Activated CD4-positive, alpha-beta T cell treated with anti-CD3 and anti-CD28 coated beads for 48 hours (primary cell): ENCODE measurements around the gene PDLIM4.

ENCODE experiments used
- DNase-seq: peaks from one replicate; pipeline ENCODE4 v3.0.0-alpha.2; 2020

Gene PDLIM4

GRCh38 chr5:132257131-132258101 is at the start of gene PDLIM4:
TSS of gene PDLIM4 (plus strand) at chr5:132257696. CDS start at chr5:132257735, 39 bp downstream.
- DNase-seq = no peak

DNA sequence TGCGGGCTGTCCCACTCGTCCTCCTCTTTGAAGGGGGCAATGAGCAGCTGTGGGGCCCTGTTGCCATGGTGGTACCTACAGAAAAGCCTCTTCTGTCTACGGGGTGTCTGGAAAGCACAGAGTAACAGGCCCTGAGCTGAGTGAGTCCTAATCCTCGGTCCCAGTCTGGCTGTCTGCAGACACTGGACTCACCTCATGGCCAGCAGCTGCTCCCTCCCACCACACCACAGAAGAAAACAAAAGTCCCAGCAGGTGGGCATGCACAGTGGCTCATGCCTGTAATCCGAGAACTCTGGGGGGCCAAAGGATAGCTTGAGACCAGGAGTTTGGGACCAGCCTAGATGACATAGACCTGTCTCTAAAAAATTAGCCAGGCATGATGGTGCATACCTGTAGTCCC is 49.7 kb upstream of the PDLIM4 start:
- DNase-seq = no peak

GRCh38 chr5:132209131-132209530 is 48.4 kb upstream of the PDLIM4 start:
- DNase-seq = no peak

DNA sequence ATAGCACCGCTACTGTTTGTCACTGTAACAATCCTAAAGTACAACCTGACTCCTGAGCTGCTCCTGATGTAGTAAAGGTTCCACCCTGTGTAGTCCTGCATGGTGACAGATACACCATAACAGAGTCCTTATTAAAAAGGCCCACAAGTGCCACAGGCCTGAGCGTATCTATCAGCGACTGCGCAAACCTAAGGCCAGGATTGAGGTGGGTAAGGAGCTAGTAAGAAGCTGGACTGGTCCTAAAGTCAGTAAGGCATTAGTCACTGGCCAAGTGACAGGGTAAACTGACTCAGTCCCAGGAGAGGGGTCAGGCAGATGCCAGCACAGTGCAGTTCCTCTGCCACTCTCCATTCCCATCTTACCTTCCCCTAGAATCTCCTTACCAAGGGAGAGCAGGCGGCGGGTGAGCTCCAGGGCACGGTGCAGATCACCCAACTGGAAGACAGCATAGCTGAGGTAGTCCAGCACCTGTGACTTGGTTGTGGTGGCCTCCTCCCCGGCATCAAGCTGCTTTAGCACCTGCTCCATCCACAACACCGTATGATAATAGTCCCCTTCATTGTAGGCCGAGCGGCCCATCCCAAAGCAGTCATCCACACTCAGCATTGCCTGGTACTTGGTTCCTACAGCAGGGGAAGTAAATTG is 47.5 kb upstream of the PDLIM4 start:
- DNase-seq = no peak

DNA sequence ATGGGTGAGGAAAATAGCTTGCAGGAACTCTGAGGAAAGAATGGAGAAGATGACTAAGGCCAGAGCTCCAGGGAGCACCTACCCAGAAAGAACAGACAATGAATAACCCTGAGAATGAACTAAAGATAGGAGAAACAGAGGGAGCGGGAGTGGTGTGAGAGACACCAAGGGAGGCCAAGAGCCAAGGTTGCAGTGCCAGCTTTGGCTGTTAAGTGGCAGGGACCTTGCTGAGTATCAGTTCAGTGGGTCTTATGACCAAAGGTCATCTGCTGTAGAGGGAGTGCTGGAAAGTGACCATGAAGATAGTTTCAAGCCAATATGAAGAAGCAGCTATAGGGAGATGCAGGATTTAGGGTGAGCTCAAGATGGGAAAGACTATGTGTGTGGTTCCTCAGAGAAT is 46.6 kb upstream of the PDLIM4 start:
- DNase-seq = no peak

DNA sequence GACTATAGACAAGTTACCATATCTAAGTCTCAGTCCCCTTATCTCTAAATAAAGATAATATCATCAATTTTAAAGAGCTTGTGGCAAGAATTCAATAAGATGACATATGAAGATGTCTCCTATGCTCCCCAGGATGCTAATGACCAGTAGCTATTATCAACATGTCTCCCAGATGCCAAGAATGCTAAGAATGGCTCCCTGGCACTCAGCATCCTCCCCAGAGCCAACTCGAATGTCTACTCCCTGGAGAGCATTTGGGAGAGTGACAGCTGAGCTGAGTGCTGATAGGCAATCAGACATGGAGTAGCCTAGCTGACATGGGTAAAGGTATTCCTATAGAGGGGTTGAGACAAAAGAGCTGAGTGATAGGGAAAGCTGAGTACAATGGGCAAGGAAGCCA is 45.7 kb upstream of the PDLIM4 start:
- no peak for DNase-seq

- no peak for DNase-seq
Observed at GRCh38 chr5:132213666-132214065, 43.8 kb upstream of the PDLIM4 start.

GRCh38 chr5:132214491-132214890 is 43.0 kb upstream of the PDLIM4 start:
- DNase-seq = no peak

- no peak for DNase-seq
Observed at GRCh38 chr5:132215329-132215728, 42.2 kb upstream of the PDLIM4 start.

DNA sequence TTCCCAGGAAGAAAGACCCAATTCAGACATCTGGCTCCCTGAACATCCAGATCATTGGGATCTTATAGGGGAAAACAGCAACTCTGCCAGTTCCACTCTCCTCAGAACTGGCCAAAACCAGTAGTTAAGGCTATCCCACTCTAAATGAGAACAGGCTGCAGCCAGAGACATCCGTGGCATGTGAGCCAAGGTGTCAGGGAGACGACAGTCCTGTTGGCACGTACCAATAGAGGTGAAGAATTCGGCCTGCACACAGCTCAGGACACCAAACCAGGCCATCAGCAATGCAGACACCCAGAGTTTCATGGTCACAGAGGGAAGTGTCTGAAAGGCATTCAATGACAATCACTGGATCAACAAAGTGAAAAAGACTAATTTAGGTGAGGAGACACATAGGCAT is 39.2 kb upstream of the PDLIM4 start:
- DNase-seq = no peak

GRCh38 chr5:132219289-132219970 is 38.1 kb upstream of the PDLIM4 start:
- no peak for DNase-seq

DNA sequence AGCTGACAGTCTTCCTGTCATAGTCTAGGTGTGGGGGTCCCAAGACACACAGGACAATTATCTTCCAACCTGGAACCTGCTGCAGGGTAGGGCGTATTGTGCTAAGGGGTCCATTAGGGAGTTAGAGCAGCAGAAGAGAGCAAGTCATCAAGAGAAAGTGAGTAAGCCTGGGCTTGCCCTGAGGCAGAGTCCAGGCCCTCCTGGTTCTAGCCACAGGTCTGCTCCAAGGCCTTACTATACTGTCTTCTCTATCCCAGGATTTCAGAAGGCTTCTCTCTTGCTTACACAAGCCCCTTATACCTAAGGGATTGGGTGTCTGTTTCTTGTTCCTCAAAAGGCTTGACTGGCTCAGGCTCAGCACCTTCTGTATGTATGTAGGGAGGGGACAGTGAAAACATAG is 37.5 kb upstream of the PDLIM4 start:
- no peak for DNase-seq

- no peak for DNase-seq
Observed at GRCh38 chr5:132220491-132220890, 37.0 kb upstream of the PDLIM4 start.

DNA sequence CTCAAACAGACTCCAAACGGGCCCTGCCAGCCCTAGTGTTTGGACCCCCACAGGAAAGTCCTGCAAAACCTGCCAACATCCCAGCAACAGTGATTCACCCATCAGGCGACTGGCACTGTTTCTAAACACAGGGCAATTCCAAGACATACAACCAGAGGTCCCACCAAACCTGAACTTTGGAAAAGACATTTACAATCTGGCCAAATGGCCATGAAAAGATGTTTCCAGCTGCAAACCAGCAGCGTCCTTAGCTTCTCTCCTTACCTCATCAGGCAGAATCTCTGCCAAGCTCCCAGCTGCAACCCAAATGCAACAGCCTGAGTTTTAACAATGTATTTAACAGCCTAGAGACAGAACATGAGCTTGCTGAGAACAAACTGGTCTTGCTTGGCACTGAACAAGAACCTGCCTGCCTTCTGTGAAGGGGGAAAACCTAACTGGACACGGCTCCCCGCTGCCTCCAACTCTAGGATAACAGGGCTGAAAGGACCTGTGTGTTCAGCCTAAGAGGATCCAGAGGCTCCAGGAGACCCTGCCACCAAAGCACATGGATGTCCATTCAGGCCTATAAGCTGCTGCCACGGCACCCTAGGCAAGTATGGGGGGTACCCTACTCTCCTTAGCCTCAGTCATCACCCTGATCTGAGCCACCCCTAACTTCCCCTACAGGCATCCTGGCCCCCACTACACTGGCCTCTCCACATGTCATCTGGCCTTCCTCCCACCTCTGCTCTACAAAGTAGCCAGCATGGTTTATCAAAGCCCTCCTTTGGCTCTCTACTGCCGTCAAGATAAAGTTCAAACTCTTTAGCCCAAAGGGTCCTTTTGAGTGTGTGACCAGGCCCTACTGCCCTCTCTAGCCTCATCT is 35.5 kb upstream of the PDLIM4 start:
- no peak for DNase-seq

DNA sequence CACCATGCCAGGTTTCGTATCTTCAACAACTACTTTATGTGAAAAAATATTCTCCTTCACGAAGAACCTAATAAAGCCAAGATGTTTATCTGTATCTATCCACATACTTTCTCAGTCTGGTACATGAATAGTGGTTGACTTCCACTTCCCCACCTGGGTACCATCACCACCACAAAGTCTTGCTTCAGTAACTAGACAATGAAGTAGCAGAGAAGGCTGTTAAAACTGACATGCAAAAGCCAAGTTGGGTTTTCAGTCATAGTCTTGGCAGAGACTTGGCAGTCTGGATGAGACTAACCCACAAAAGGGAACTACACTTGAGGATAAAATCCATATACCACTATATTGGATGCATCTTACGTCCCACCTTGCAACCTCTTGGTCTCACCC is 34.9 kb upstream of the PDLIM4 start:
- DNase-seq = no peak

DNA sequence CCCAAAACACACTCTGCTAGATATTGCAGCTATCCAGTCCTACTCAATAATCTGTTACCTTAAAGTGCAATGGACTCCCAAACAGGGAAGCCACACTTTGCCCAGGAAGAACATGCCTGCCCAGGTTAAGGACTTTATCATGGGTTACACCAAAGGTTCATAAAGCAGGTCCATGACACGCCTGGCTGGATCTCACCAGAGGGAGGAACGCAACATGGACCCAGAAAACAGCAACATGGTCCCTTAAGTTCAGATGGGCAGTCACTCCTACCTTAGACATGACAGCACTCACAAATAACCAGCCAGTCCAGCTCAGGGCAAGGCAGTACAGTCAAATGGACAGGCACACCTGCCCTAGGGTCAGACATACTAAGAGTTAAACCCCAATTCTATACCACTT is 33.6 kb upstream of the PDLIM4 start:
- no peak for DNase-seq

GRCh38 chr5:132224716-132225115 is 32.8 kb upstream of the PDLIM4 start:
- no peak for DNase-seq

DNA sequence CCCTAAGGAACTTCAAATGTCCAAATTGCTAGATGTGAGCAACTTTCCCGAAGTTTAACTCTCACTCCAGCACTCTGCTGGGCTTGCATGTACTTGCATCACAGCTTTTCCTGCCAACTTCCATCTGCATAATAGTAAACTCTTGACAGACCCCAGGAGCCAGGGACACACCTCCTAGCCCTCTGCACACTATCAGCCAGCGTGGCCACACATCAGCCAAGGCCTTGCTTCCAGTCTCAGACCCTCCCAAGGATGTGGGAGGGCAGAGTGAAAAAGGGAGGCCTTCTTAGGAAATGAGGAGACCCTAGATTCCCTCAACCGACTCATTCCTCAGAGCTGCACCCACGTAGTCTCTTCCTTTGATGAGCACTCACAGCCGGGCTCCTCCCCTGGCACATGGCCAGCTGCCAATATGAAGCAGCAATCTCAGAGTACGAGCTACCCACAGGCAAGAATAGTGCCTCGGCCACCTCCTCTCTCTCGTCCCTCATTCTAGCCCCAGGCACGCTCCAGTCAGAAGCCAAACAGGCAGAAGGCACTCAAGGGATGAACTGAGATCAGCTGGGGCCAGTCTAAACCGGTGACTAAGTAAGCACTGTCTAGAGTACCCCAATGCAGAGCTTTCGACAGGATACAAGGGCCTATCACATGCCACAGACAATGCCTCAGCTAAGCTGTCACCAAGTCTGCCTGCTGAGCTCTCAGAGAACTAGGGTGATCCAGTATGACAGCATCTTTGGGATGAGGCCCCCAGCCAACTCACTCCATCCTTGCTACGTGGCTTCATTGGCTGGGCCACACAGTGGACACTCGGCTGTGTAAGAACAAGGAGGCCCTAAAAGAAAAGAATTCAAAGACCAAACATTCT is 32.1 kb upstream of the PDLIM4 start:
- peak; percentile 67 for DNase-seq

DNA sequence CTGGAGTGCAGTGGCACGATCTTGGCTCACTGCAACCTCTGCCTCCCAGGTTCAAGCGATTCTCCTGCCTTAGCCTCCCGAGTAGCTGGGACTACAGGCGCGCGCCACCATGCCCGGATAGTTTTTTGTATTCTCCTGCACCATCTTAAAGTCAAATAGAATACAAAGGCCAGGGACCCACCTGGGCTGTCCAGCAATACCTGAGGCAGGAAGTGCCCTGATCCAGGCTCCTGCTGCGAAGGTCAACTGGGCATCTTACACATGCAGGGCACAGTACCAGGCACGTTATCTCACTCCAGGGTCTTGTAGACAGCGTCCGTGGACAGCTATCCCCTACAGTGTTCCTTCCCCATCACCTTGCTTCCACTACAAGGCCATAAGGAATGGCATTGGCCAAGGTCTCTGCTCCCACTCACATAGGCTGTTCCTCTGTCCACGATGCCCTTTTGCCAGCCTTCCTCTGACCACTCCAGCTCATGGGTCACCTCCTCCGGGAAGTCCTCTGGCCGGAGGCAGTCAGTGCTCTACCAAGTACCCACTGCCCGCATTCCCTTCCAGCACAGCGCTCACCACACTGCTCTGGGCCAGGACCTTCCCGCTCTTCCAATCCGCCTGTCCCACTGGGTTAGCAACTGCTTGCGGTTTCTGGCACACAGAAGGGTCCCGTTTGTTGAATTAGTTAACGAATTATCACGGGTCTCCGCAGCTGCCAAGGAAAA is 30.8 kb upstream of the PDLIM4 start:
- DNase-seq = no peak

- DNase-seq = no peak
Observed at GRCh38 chr5:132227235-132227484, 30.3 kb upstream of the PDLIM4 start.
